Fibroblast of lung (primary cell): Measurements from ENCODE around the gene ARHGAP21. TPM values are rescaled to one million over a fixed set of nuclear protein-coding genes. Genes with fewer than 3 reads are reported as not detected.

Source experiments
- DNase-seq, 2 donors: peaks; one replicate each; pipeline versions ENCODE4 v3.0.0 to v3.0.0-alpha.2; 2010; ENCODE audit warnings: low read depth in 2 of 2
- H2AFZ ChIP-seq: 2 replicates; pipeline ENCODE4 v1.5.1; 2012; ENCODE audit warnings: low read length, control low read depth, inconsistent platforms
- H3K27ac ChIP-seq: 2 replicates; pipeline ENCODE4 v1.5.1; 2011; ENCODE audit warnings: low read length, control low read depth; ENCODE audit not compliant: insufficient read depth
- H3K27me3 ChIP-seq: 2 replicates; pipeline ENCODE4 v1.5.1; 2011; ENCODE audit warnings: mild to moderate bottlenecking, low read length; ENCODE audit not compliant: control insufficient read depth, insufficient read depth
- H3K36me3 ChIP-seq: 2 replicates; pipeline ENCODE4 v1.5.1; 2011; ENCODE audit warnings: low read length; ENCODE audit not compliant: control insufficient read depth, insufficient read depth
- H3K4me1 ChIP-seq: 2 replicates; pipeline ENCODE4 v1.5.1; 2011; ENCODE audit warnings: low read length; ENCODE audit not compliant: control insufficient read depth, insufficient read depth; ENCODE audit errors: extremely low read depth
- H3K4me2 ChIP-seq: 2 replicates; pipeline ENCODE4 v1.5.1; 2011; ENCODE audit warnings: low read length, control low read depth; ENCODE audit not compliant: insufficient read depth; ENCODE audit errors: extremely low read depth
- H3K4me3 ChIP-seq, 4 experiments: fragments of 200-600 bp in 1 of 4; sonication (generic) in 1 of 4; replicated peaks in 1 of 4; 2 replicates each; pipeline ENCODE4 v1.5.1; 2011 to 2016; ENCODE audit warnings: low read length in 4 of 4, low read depth in 3 of 4, mild to moderate bottlenecking in 3 of 4, control low read depth in 2 of 4, inconsistent platforms in 1 of 4, mixed read lengths in 1 of 4; ENCODE audit not compliant: insufficient read depth in 1 of 4; ENCODE audit errors: control extremely low read depth in 1 of 4
- H3K79me2 ChIP-seq: 2 replicates; pipeline ENCODE4 v1.5.1; 2012; ENCODE audit warnings: mild to moderate bottlenecking, low read length, inconsistent platforms; ENCODE audit not compliant: control insufficient read depth, insufficient read depth
- H3K9ac ChIP-seq: 2 replicates; pipeline ENCODE4 v1.5.1; 2011; ENCODE audit warnings: mild to moderate bottlenecking, low read length, control low read depth; ENCODE audit not compliant: insufficient read depth
- H3K9me3 ChIP-seq: 2 replicates; pipeline ENCODE4 v1.5.1; 2012; ENCODE audit warnings: low read depth, low read length; ENCODE audit not compliant: control insufficient read depth, insufficient read depth
- H4K20me1 ChIP-seq: 2 replicates; pipeline ENCODE4 v1.5.1; 2011; ENCODE audit warnings: low read length; ENCODE audit not compliant: control insufficient read depth, insufficient read depth; ENCODE audit errors: extremely low read depth
- EZH2 ChIP-seq: IDR thresholded peaks from 2 replicates; pipeline ENCODE4 v1.5.1; 2012; ENCODE audit warnings: low read length, control low read depth, mild to moderate bottlenecking; ENCODE audit errors: missing control alignments
- polyA plus RNA-seq, 2 donors: library from polyadenylated mRNA; depleted of rRNA in 1 of 2; stranded (reverse) in 1 of 2; unstranded in 1 of 2; fragments of >200 nt; gene quantifications; 2 replicates each; pipeline ENCODE4 v1.2.1, GENCODE V29; 2011 to 2012; ENCODE audit warnings: missing spikeins in 1 of 2
- total RNA-seq: library from RNA; depleted of rRNA; stranded (reverse); fragments of >200 nt; gene quantifications from 2 replicates; pipeline ENCODE4 v1.2.1, GENCODE V29; 2014
- TF ChIP-seq, protein P1 (sequence below), 2 donors: IDR thresholded peaks in 1 of 2; conservative IDR thresholded peaks in 1 of 2; 1 replicate in 1 of 2; 2 replicates in 1 of 2; pipeline ENCODE4 v1.5.1; 2011 to 2012; ENCODE audit warnings: low read length in 2 of 2, control low read depth in 1 of 2, inconsistent platforms in 1 of 2, low read depth in 1 of 2, mild to moderate bottlenecking in 1 of 2

Gene ARHGAP21
- total and polyA plus RNA-seq, 2 donors (not counting 1 experiment from before 2014, with no cell fraction given): 105 to 173 TPM

DNA sequence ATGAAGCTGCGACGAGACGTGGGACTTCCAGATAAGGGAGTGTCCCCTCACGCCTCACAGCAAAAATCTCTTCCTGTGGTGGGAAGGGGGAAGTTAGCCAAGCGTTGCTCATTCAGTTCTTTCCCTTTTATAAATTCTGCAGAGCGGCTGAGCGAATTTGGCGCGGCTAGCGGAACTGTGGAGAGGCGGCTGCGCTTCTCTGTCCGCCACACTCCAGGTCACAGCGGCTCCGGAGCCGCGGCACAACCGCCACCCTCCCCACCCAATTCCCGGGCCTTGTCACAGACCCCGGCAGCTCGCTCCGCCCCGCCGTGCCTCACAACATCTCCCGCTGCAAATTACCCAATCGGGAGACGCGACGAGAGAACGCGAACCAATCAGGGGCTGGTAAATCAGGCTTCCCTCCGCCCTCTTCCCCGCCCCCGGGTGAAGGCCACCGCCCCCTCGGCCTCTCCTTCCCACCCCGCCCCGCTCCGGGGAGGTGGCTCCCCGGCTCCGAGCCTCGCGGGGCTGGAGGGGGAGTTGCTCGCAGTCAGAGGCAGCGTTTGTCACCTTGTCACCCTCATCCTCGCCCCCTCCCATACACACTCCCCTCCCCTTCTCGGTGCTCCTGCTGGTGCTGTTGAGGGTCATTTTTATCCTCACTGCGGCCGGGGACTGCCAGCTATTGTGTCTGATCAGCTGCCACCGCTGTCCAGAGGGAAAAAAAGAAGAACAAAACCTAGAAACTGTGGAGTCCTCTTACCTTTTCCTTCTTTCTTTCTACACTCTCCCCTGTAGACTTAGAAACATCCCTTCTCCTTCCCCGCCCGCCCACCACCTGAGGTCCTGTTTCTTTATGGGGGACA, 918 bp upstream of the ARHGAP21 start:
- Histone ChIP-seq H3K4me1 (no peaks in the 10 kb centered on the region), H4K20me1 (no peaks in the 10 kb centered on the region), H3K27ac (peak overlapping the region; percentile 87), H3K9ac (peak overlapping the region; percentile 90), H3K4me3 (peak overlapping the region; percentile 60 to 83 (median 70)), H3K9me3 (no peaks in the 10 kb centered on the region), H3K27me3 (no peaks in the 10 kb centered on the region), H3K4me2 (peak overlapping the region; percentile 99), H3K36me3 (peaks cover 3% of the 10 kb centered on the region), H2AFZ (peak overlapping the region; percentile 93), H3K79me2 (peaks cover 34% of the 10 kb centered on the region)
- no peak for TF ChIP-seq EZH2
- TF ChIP-seq, protein P1, sequence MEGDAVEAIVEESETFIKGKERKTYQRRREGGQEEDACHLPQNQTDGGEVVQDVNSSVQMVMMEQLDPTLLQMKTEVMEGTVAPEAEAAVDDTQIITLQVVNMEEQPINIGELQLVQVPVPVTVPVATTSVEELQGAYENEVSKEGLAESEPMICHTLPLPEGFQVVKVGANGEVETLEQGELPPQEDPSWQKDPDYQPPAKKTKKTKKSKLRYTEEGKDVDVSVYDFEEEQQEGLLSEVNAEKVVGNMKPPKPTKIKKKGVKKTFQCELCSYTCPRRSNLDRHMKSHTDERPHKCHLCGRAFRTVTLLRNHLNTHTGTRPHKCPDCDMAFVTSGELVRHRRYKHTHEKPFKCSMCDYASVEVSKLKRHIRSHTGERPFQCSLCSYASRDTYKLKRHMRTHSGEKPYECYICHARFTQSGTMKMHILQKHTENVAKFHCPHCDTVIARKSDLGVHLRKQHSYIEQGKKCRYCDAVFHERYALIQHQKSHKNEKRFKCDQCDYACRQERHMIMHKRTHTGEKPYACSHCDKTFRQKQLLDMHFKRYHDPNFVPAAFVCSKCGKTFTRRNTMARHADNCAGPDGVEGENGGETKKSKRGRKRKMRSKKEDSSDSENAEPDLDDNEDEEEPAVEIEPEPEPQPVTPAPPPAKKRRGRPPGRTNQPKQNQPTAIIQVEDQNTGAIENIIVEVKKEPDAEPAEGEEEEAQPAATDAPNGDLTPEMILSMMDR (conservative IDR thresholded peaks at IDR 0.05 in 1 of 2, IDR thresholded peaks at IDR 0.05 in 1 of 2; ENCODE audit: low read depth in 1 of 2, low read length in 2 of 2): no peak
- peak; percentile 96 to 97 for DNase-seq

DNA sequence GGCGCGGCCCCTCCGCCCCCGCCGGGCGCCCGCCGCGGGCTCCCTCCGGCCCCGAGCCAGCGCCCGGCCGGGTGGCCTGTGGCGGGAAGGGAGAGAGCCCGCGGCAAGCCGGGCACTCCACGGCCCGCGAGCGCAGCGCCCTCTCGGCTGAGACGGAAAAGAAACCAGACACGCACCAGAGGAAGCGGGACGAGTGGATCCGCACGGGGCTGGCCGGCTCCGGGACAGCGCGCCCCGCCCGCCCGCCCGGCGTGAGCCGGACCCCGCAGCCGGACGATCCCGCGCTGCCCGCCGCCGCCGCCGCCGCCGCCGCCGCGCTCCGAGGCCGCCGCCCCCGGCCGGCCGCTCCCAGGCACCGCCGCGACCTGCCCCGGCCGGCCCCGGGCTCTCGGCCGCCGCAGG, 300 bp downstream of the ARHGAP21 start:
- peak overlapping the region in 3 of 4 experiments; percentile 16 to 88 (median 85) for H3K4me3 ChIP-seq

More for the DNA sequence above, 300 bp downstream of the ARHGAP21 start:
- Histone ChIP-seq H3K36me3 (peaks cover 3% of the 10 kb centered on the region), H3K9me3 (no peaks in the 10 kb centered on the region), H4K20me1 (no peaks in the 10 kb centered on the region), H3K4me1 (peaks cover 4% of the 10 kb centered on the region), H3K27ac (peak overlapping the region; percentile 87), H3K4me2 (no peak overlapping the region), H3K27me3 (no peaks in the 10 kb centered on the region), H2AFZ (no peak overlapping the region), H3K9ac (peak overlapping the region; percentile 90), H3K79me2 (peaks cover 44% of the 10 kb centered on the region)
- TF ChIP-seq EZH2: no peak
- TF ChIP-seq, protein P1 (conservative IDR thresholded peaks at IDR 0.05 in 1 of 2, IDR thresholded peaks at IDR 0.05 in 1 of 2; ENCODE audit: low read depth in 1 of 2, low read length in 2 of 2): no peak
- peak in 1 of 2 donors; percentile 42 for DNase-seq
